ENCODE measurements around the gene NDFIP1. TPM values are rescaled to one million over a fixed set of nuclear protein-coding genes. Genes with fewer than 3 reads are reported as not detected.

Gene NDFIP1
- total and polyA plus RNA-seq, 2 of the 8 experiments (the other 6 are each of a cell fraction or from before 2014, with no cell fraction given) = 8.8 to 27.1 TPM

DNA sequence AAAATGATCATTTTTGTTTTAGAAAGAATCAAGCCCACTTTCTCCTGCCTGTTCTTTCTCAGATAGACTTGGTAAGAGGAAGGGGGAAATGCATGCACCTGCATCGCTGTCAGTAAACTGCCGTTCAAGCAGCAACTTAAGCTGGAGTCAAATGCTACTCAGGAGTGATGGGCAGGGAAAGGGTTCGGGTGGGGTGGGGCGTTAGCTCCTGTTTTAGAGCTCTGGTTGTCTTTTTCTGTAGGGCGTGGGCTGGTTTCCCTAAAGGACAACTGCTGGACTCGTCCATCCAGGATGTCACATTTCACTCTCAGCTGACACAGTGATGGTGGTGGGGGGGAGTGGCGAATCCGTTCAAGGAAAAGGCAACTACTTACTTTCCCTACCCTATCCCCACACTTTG lies 75.0 kb downstream of the NDFIP1 start:
- H4K20me1 ChIP-seq (replicated peaks in 1 of 2; ENCODE audit: control insufficient read depth in 1 of 2, insufficient read depth in 2 of 2, low read length in 2 of 2) = no peaks in the 10 kb centered on the region
- H2BK15ac ChIP-seq (ENCODE audit: low read length) = no peak overlapping the region
- H3K79me2 ChIP-seq (ENCODE audit: control insufficient read depth in 1 of 2, insufficient read depth in 2 of 2, low read length in 2 of 2) = no peaks in the 10 kb centered on the region
- no peak overlapping the region for H3K4me3 ChIP-seq (ENCODE audit: extremely low read depth in 1 of 4, insufficient read depth in 2 of 4, low read depth in 3 of 4, low read length in 4 of 4)
- TF ChIP-seq SAP30 (IDR thresholded peaks at IDR 0.05; ENCODE audit: insufficient read depth, insufficient replicate concordance, low read length) (no peak), RFX5 (IDR thresholded peaks at IDR 0.05; ENCODE audit: borderline replicate concordance, low read depth, low read length) (no peak), HDAC6 (IDR thresholded peaks at IDR 0.05; ENCODE audit: low read depth, low read length) (no peak), CEBPB (IDR thresholded peaks at IDR 0.05; ENCODE audit: low read depth, low read length) (no peak)
- 86% methylated on average over 8 of the region's 8 CpGs; no CpG with 5 or more reads in 1 of the 2 experiments for WGBS, 2 experiments (ENCODE audit: extremely low coverage in 1 of 2, insufficient coverage in 1 of 2, insufficient read length in 1 of 2, insufficient replicate concordance in 2 of 2, low coverage in 1 of 2, low lambda C conversion rate in 2 of 2, missing lambda C conversion rate in 1 of 2)
- ChIA-PET CTCF (ENCODE audit: partially characterized antibody) (interaction anchor here (1.2 to 1.8 kb wide), 3 partner anchors 11 to 50 kb away, joined by 3 to 7 read pairs (median 3); no protein-coding TSS in a partner anchor), POLR2A (ENCODE audit: partially characterized antibody) (interaction anchor here (0.7 to 2.7 kb wide), 2 partner anchors 13 to 51 kb away, joined by 4 to 8 read pairs; no protein-coding TSS in a partner anchor)
- H3K4ac ChIP-seq (replicated peaks; ENCODE audit: insufficient read length, low read depth, low read length) = no peak overlapping the region
- H3K18ac ChIP-seq (ENCODE audit: extremely low read depth, low read length) = no peak overlapping the region
- no peaks in the 10 kb centered on the region for H3K79me1 ChIP-seq (ENCODE audit: low read depth, low read length)
- H3K23ac ChIP-seq (ENCODE audit: insufficient read length) = no peak overlapping the region
- H3K14ac ChIP-seq (ENCODE audit: insufficient read length) = no peak overlapping the region
- H3K56ac ChIP-seq (replicated peaks; ENCODE audit: insufficient read length, low read depth, low read length) = no peak overlapping the region
- H2AFZ ChIP-seq (ENCODE audit: low read length) = no peak overlapping the region
- no peak overlapping the region for H2BK12ac ChIP-seq (ENCODE audit: low read depth, low read length)
- H3K36me3 ChIP-seq (ENCODE audit: control insufficient read depth in 2 of 4, insufficient read depth in 4 of 4, low read length in 3 of 4) = no peaks in the 10 kb centered on the region
- peaks cover 5 to 15% (median 6%) of the 10 kb centered on the region in 4 experiments; a peak in 6 of 7 replicates for H3K4me1 ChIP-seq (replicated peaks in 1 of 4; ENCODE audit: control insufficient read depth in 3 of 4, insufficient read depth in 4 of 4, low read length in 3 of 4)
- DNase-seq (ENCODE audit: low read depth in 1 of 2, low spot score in 2 of 2) = no peak
- no peak overlapping the region for H4K5ac ChIP-seq (ENCODE audit: insufficient read length, low read depth, low read length)
- H2BK5ac ChIP-seq (ENCODE audit: low read depth, low read length) = no peak overlapping the region
- no peak overlapping the region for H3K27ac ChIP-seq (ENCODE audit: low read depth, low read length)
- no peaks in the 10 kb centered on the region for H3K23me2 ChIP-seq (ENCODE audit: low read depth, low read length)
- no peak overlapping the region for H4K8ac ChIP-seq (ENCODE audit: extremely low read depth, insufficient read depth, low read length)
- H2AK5ac ChIP-seq (ENCODE audit: low read depth, low read length) = no peak overlapping the region
- H3K9ac ChIP-seq (replicated peaks in 1 of 4; ENCODE audit: extremely low read depth in 1 of 4, low read depth in 3 of 4, low read length in 3 of 4) = no peak overlapping the region; a peak in 1 of 7 replicates
- H3K27me3 ChIP-seq (replicated peaks in 1 of 4; ENCODE audit: control insufficient read depth in 3 of 4, extremely low read depth in 1 of 4, insufficient read depth in 3 of 4, low read length in 3 of 4) = no peaks in the 10 kb centered on the region
- H2BK120ac ChIP-seq (replicated peaks; ENCODE audit: low read depth, low read length) = no peak overlapping the region
- no peak for FAIRE-seq
- no peak overlapping the region for H4K91ac ChIP-seq (replicated peaks; ENCODE audit: insufficient read length, low read length)
- no peak overlapping the region for H3K4me2 ChIP-seq (ENCODE audit: insufficient read depth in 1 of 2, low read depth in 2 of 2, low read length in 2 of 2)
- no peaks in the 10 kb centered on the region for H3K9me3 ChIP-seq (ENCODE audit: insufficient read depth in 2 of 2, low read depth in 1 of 2, low read length in 1 of 2)
- no peak overlapping the region for H2BK20ac ChIP-seq (ENCODE audit: low read length)
